H1 (cell line): Measurements from ENCODE around the gene RAPGEF6. TPM values are rescaled to one million over a fixed set of nuclear protein-coding genes. Genes with fewer than 3 reads are reported as not detected.

Experiments used
- CTCF ChIA-PET: fragments of 300-600 bp; sonication (Branson Sonifier 250); formaldehyde crosslinking; loops from one replicate; lab custom pipeline; 2021; ENCODE audit not compliant: partially characterized antibody; lab: Charles Lee
- POLR2A ChIA-PET: fragments of 300-600 bp; sonication (Branson Sonifier 250); formaldehyde crosslinking; loops from one replicate; lab custom pipeline; 2021; ENCODE audit warnings: inconsistent platforms; ENCODE audit not compliant: partially characterized antibody; lab: Charles Lee
- DNase-seq, 2 experiments: peaks; one replicate each; pipeline versions ENCODE4 v3.0.0 to v3.0.0-alpha.2; 2010 to 2022; ENCODE audit warnings: low spot score in 2 of 2, low read depth in 1 of 2, mixed read lengths in 1 of 2
- FAIRE-seq: peaks from 2 replicates; lab custom pipeline; 2011; peaks lifted over from hg19 to GRCh38; lab: Jason Lieb, UNC
- H2AFZ ChIP-seq: 2 replicates; pipeline ENCODE4 v1.8.1; 2012; ENCODE audit warnings: low read length, inconsistent platforms
- H2AK5ac ChIP-seq: 2 replicates; pipeline ENCODE4 v1.6.1; 2013; ENCODE audit warnings: low read depth, low read length
- H2BK120ac ChIP-seq: replicated peaks from 2 replicates; pipeline ENCODE3; 2013; ENCODE audit warnings: low read depth, low read length, inconsistent platforms
- H2BK12ac ChIP-seq: 2 replicates; pipeline ENCODE4 v1.6.1; 2013; ENCODE audit warnings: low read depth, low read length
- H2BK15ac ChIP-seq: 2 replicates; pipeline ENCODE4 v1.6.1; 2013; ENCODE audit warnings: low read length
- H2BK20ac ChIP-seq: 2 replicates; pipeline ENCODE4 v1.6.1; 2013; ENCODE audit warnings: low read length
- H2BK5ac ChIP-seq: 2 replicates; pipeline ENCODE4 v1.6.1; 2013; ENCODE audit warnings: low read depth, low read length
- H3K14ac ChIP-seq: 2 replicates; pipeline ENCODE4 v1.6.1; 2013; ENCODE audit warnings: inconsistent platforms; ENCODE audit not compliant: insufficient read length
- H3K18ac ChIP-seq: 2 replicates; pipeline ENCODE4 v1.6.1; 2013; ENCODE audit warnings: low read length; ENCODE audit errors: extremely low read depth
- H3K23ac ChIP-seq: 2 replicates; pipeline ENCODE4 v1.6.1; 2013; ENCODE audit warnings: inconsistent platforms; ENCODE audit not compliant: insufficient read length
- H3K23me2 ChIP-seq: 2 replicates; pipeline ENCODE4 v1.6.1; 2013; ENCODE audit warnings: low read depth, low read length
- H3K27ac ChIP-seq: 2 replicates; pipeline ENCODE4 v1.6.1; 2011; ENCODE audit warnings: low read depth, low read length, inconsistent platforms
- H3K27me3 ChIP-seq, 4 experiments: replicated peaks in 1 of 4; 1 replicate in 1 of 4; 2 replicates in 3 of 4; pipeline versions ENCODE4 v1.6.1 to v1.8.1; 2011 to 2013; ENCODE audit warnings: low read length in 3 of 4, mild to moderate bottlenecking in 3 of 4, inconsistent platforms in 2 of 4, mixed read lengths in 2 of 4, moderate library complexity in 1 of 4; ENCODE audit not compliant: control insufficient read depth in 3 of 4, insufficient read depth in 3 of 4; ENCODE audit errors: extremely low read depth in 1 of 4
- H3K36me3 ChIP-seq, 4 experiments: 2 replicates each; pipeline versions ENCODE4 v1.6.1 to v1.8.1; 2011 to 2013; ENCODE audit warnings: mild to moderate bottlenecking in 4 of 4, low read length in 3 of 4, moderate library complexity in 2 of 4, control low read depth in 1 of 4, inconsistent platforms in 1 of 4; ENCODE audit not compliant: insufficient read depth in 4 of 4, control insufficient read depth in 2 of 4
- H3K4ac ChIP-seq: replicated peaks from 2 replicates; pipeline ENCODE3; 2013; ENCODE audit warnings: low read length, low read depth, mixed read lengths, inconsistent platforms; ENCODE audit not compliant: insufficient read length
- H3K4me1 ChIP-seq, 4 experiments: replicated peaks in 1 of 4; 1 replicate in 1 of 4; 2 replicates in 3 of 4; pipeline versions ENCODE4 v1.6.1 to v1.8.1; 2011 to 2013; ENCODE audit warnings: low read length in 3 of 4, inconsistent platforms in 2 of 4, mixed read lengths in 1 of 4; ENCODE audit not compliant: insufficient read depth in 4 of 4, control insufficient read depth in 3 of 4
- H3K4me2 ChIP-seq, 2 experiments: 2 replicates each; pipeline versions ENCODE4 v1.6.1 to v1.8.1; 2011 to 2013; ENCODE audit warnings: low read depth in 2 of 2, low read length in 2 of 2, control low read depth in 1 of 2, inconsistent platforms in 1 of 2, mild to moderate bottlenecking in 1 of 2; ENCODE audit not compliant: insufficient read depth in 1 of 2
- H3K4me3 ChIP-seq, 4 experiments: fragments of 200-600, 300-600 bp in 1 of 4; sonication (generic), shearing (Covaris generic), sonication (Bioruptor Twin) in 1 of 4; 2 replicates each; pipeline versions ENCODE4 v1.5.1 to v1.8.1; 2011 to 2016; ENCODE audit warnings: low read length in 4 of 4, low read depth in 3 of 4, control low read depth in 2 of 4, inconsistent platforms in 2 of 4, mild to moderate bottlenecking in 2 of 4, mixed read lengths in 1 of 4, moderate library complexity in 1 of 4; ENCODE audit not compliant: insufficient read depth in 2 of 4; ENCODE audit errors: extremely low read depth in 1 of 4
- H3K56ac ChIP-seq: replicated peaks from 2 replicates; pipeline ENCODE3; 2013; ENCODE audit warnings: low read depth, mild to moderate bottlenecking, mixed read lengths, low read length, inconsistent platforms; ENCODE audit not compliant: insufficient read length
- H3K79me1 ChIP-seq: 2 replicates; pipeline ENCODE4 v1.6.1; 2013; ENCODE audit warnings: low read depth, low read length, control low read depth
- H3K79me2 ChIP-seq, 2 experiments: 2 replicates each; pipeline versions ENCODE4 v1.6.1 to v1.8.1; 2012 to 2013; ENCODE audit warnings: low read length in 2 of 2, mild to moderate bottlenecking in 2 of 2, inconsistent platforms in 1 of 2; ENCODE audit not compliant: insufficient read depth in 2 of 2, control insufficient read depth in 1 of 2
- H3K9ac ChIP-seq, 4 experiments: replicated peaks in 1 of 4; 1 replicate in 1 of 4; 2 replicates in 3 of 4; pipeline versions ENCODE4 v1.6.1 to v1.8.1; 2011 to 2013; ENCODE audit warnings: low read depth in 3 of 4, low read length in 3 of 4, control low read depth in 2 of 4, mild to moderate bottlenecking in 2 of 4, moderate library complexity in 2 of 4, inconsistent platforms in 1 of 4; ENCODE audit errors: extremely low read depth in 1 of 4
- H3K9me3 ChIP-seq, 2 experiments: 2 replicates each; pipeline versions ENCODE4 v1.6.1 to v1.8.1; 2012 to 2013; ENCODE audit warnings: mild to moderate bottlenecking in 2 of 2, moderate library complexity in 2 of 2, control low read depth in 1 of 2, inconsistent platforms in 1 of 2, low read depth in 1 of 2, low read length in 1 of 2, mixed read lengths in 1 of 2; ENCODE audit not compliant: insufficient read depth in 2 of 2
- H4K20me1 ChIP-seq, 2 experiments: replicated peaks in 1 of 2; 2 replicates each; pipeline versions ENCODE3 to v1.8.1; 2011 to 2013; ENCODE audit warnings: inconsistent platforms in 2 of 2, low read length in 2 of 2, mild to moderate bottlenecking in 1 of 2; ENCODE audit not compliant: insufficient read depth in 2 of 2, control insufficient read depth in 1 of 2
- H4K5ac ChIP-seq: 2 replicates; pipeline ENCODE4 v1.6.1; 2013; ENCODE audit warnings: low read length, low read depth, mixed read lengths, inconsistent platforms; ENCODE audit not compliant: insufficient read length
- H4K8ac ChIP-seq: 2 replicates; pipeline ENCODE4 v1.8.0; 2013; ENCODE audit warnings: mild to moderate bottlenecking, moderate library complexity, low read length, inconsistent platforms; ENCODE audit not compliant: insufficient read depth; ENCODE audit errors: extremely low read depth
- H4K91ac ChIP-seq: replicated peaks from 2 replicates; pipeline ENCODE3; 2013; ENCODE audit warnings: low read length, mixed read lengths, inconsistent platforms; ENCODE audit not compliant: insufficient read length
- CEBPB ChIP-seq: IDR thresholded peaks from 2 replicates; pipeline ENCODE4 v1.6.1; 2012; ENCODE audit warnings: low read depth, low read length
- CTBP2 ChIP-seq: IDR thresholded peaks from 2 replicates; pipeline ENCODE4 v1.7.0; 2011; ENCODE audit warnings: borderline replicate concordance, mild to moderate bottlenecking, moderate library complexity, mixed read lengths, low read length; ENCODE audit not compliant: insufficient read depth, insufficient read length
- EGR1 ChIP-seq: IDR thresholded peaks from 2 replicates; pipeline ENCODE4 v1.6.1; 2011; ENCODE audit warnings: low read depth, low read length, borderline replicate concordance
- EZH2 ChIP-seq: fragments of 200-600 bp; sonication (generic); IDR thresholded peaks from 2 replicates; pipeline ENCODE4 v1.7.1; 2012; ENCODE audit warnings: low read depth, mild to moderate bottlenecking, moderate library complexity, low read length, inconsistent platforms; ENCODE audit not compliant: severe bottlenecking
- GABPA ChIP-seq: IDR thresholded peaks from 2 replicates; pipeline ENCODE4 v1.6.1; 2011; ENCODE audit warnings: mild to moderate bottlenecking, low read length, moderate library complexity, borderline replicate concordance; ENCODE audit not compliant: insufficient read depth
- HDAC6 ChIP-seq: IDR thresholded peaks from one replicate; pipeline ENCODE4 v1.7.1; 2012; ENCODE audit warnings: low read depth, mild to moderate bottlenecking, inconsistent platforms, low read length, moderate library complexity
- NRF1 ChIP-seq: IDR thresholded peaks from 2 replicates; pipeline ENCODE4 v1.6.1; 2011; ENCODE audit warnings: mild to moderate bottlenecking, low read depth, low read length, improper control_type of control experiment
- POLR2AphosphoS5 ChIP-seq: IDR thresholded peaks from 2 replicates; pipeline ENCODE4 v1.6.1; 2011; ENCODE audit warnings: low read depth, low read length
- SAP30 ChIP-seq: fragments of 300-600 bp; sonication (generic); IDR thresholded peaks from 2 replicates; pipeline ENCODE4 v1.7.1; 2012; ENCODE audit warnings: low read length, moderate library complexity, mild to moderate bottlenecking, inconsistent platforms; ENCODE audit not compliant: insufficient read depth, insufficient replicate concordance
- YY1 ChIP-seq: IDR thresholded peaks from 2 replicates; pipeline ENCODE4 v1.6.1; 2011; ENCODE audit warnings: low read depth, mild to moderate bottlenecking, low read length
- WGBS, 2 experiments: shearing (Covaris generic) in 1 of 2; methylation state at CpG; one replicate each; pipeline versions ENCODE4 v1.1.6 to v1.1.7; 2013 to 2015; ENCODE audit warnings: low lambda C conversion rate in 2 of 2, mixed read lengths in 2 of 2, inconsistent platforms in 1 of 2, low coverage in 1 of 2, missing lambda C conversion rate in 1 of 2; ENCODE audit not compliant: insufficient replicate concordance in 2 of 2, insufficient coverage in 1 of 2, insufficient read length in 1 of 2; ENCODE audit errors: extremely low coverage in 1 of 2, missing lambda C conversion rate in 1 of 2; 5-methylcytosine and 5-hydroxymethylcytosine counted together
- polyA plus RNA-seq, 7 experiments: library from polyadenylated mRNA; depleted of rRNA in 3 of 7; stranded (reverse) in 5 of 7; unstranded in 2 of 7; fragments of >200 nt in 5 of 7; fragments of 200-250 nt in 2 of 7; gene quantifications; 1 replicate in 5 of 7; 2 replicates in 1 of 7; 4 replicates in 1 of 7; pipeline versions ENCODE4 v1.2.1 to v1.2.3, GENCODE V29; 2011 to 2013; ENCODE audit warnings: missing spikeins in 2 of 7, mixed read lengths in 2 of 7
- total RNA-seq: library from RNA; stranded (reverse); fragmentation: NEBNext Ultra II Directional; extraction: Animal tissue kit (Norgen Biotek cat#: 25700); gene quantifications from 2 replicates; pipeline ENCODE4 v1.2.1, GENCODE V29; 2021
- TF ChIP-seq, protein P1 (sequence below), 3 experiments: IDR thresholded peaks; 1 replicate in 2 of 3; 2 replicates in 1 of 3; pipeline versions ENCODE4 v1.5.1 to v1.6.1; 2011; ENCODE audit warnings: low read length in 3 of 3, mild to moderate bottlenecking in 3 of 3, inconsistent platforms in 2 of 3, low read depth in 1 of 3, moderate library complexity in 1 of 3; ENCODE audit not compliant: insufficient read depth in 1 of 3; ENCODE audit errors: control extremely low read depth in 1 of 3

The RAPGEF6 gene
- total and polyA plus RNA-seq, 2 of the 8 experiments (the other 6 are each of a cell fraction or from before 2014, with no cell fraction given): 4.8 to 20.0 TPM

- no peak overlapping the region for H2BK120ac ChIP-seq
- H3K4me1 ChIP-seq: no peaks in the 10 kb centered on the region
- ChIA-PET POLR2A (no interaction called here), CTCF (interaction anchor here (1.3 kb wide), 1 partner anchor 11 kb away, joined by 5 read pairs; no protein-coding TSS in a partner anchor)
- no peak overlapping the region for H4K5ac ChIP-seq
- H3K4me2 ChIP-seq: no peak overlapping the region
- H3K9ac ChIP-seq: no peak overlapping the region
- FAIRE-seq (no peak), DNase-seq (no peak)
- no peak overlapping the region for H2BK15ac ChIP-seq
- H3K79me2 ChIP-seq: no peaks in the 10 kb centered on the region
- H3K9me3 ChIP-seq: no peaks in the 10 kb centered on the region
- no peak overlapping the region for H3K4me3 ChIP-seq
- peaks cover 2 to 15% (median 10%) of the 10 kb centered on the region in 4 experiments; a peak in 5 of 8 replicates for H3K36me3 ChIP-seq
- no peak overlapping the region for H3K4ac ChIP-seq
- no peak overlapping the region for H4K8ac ChIP-seq
- H2BK5ac ChIP-seq: no peak overlapping the region
- no peaks in the 10 kb centered on the region for H4K20me1 ChIP-seq
- no peaks in the 10 kb centered on the region for H3K27me3 ChIP-seq
- H2BK12ac ChIP-seq: no peak overlapping the region
- no peak overlapping the region for H2AK5ac ChIP-seq
- H3K18ac ChIP-seq: no peak overlapping the region
- no peaks in the 10 kb centered on the region for H3K23me2 ChIP-seq
- H3K14ac ChIP-seq: no peak overlapping the region
- no peak overlapping the region for H3K27ac ChIP-seq
- H3K79me1 ChIP-seq: no peaks in the 10 kb centered on the region
- H2BK20ac ChIP-seq: no peak overlapping the region
- no peak overlapping the region for H3K23ac ChIP-seq
- no peak overlapping the region for H4K91ac ChIP-seq
- H2AFZ ChIP-seq: no peak overlapping the region
- WGBS, 2 experiments: 89% methylated on average over 5 of the region's 5 CpGs; no CpG with 5 or more reads in 1 of the 2 experiments
- H3K56ac ChIP-seq: no peak overlapping the region
- TF ChIP-seq POLR2AphosphoS5: no peak
- no peak for TF ChIP-seq EGR1
- TF ChIP-seq HDAC6: no peak
- TF ChIP-seq EZH2: no peak
- no peak for TF ChIP-seq SAP30
- TF ChIP-seq GABPA: no peak
- TF ChIP-seq CEBPB: no peak
- TF ChIP-seq, protein P1, sequence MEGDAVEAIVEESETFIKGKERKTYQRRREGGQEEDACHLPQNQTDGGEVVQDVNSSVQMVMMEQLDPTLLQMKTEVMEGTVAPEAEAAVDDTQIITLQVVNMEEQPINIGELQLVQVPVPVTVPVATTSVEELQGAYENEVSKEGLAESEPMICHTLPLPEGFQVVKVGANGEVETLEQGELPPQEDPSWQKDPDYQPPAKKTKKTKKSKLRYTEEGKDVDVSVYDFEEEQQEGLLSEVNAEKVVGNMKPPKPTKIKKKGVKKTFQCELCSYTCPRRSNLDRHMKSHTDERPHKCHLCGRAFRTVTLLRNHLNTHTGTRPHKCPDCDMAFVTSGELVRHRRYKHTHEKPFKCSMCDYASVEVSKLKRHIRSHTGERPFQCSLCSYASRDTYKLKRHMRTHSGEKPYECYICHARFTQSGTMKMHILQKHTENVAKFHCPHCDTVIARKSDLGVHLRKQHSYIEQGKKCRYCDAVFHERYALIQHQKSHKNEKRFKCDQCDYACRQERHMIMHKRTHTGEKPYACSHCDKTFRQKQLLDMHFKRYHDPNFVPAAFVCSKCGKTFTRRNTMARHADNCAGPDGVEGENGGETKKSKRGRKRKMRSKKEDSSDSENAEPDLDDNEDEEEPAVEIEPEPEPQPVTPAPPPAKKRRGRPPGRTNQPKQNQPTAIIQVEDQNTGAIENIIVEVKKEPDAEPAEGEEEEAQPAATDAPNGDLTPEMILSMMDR (IDR thresholded peaks at IDR 0.05; ENCODE audit: control extremely low read depth in 1 of 3, insufficient read depth in 1 of 3, low read depth in 1 of 3, low read length in 3 of 3): no peak
- TF ChIP-seq YY1: no peak
- TF ChIP-seq NRF1: no peak
- no peak for TF ChIP-seq CTBP2
These were observed 242.4 kb downstream of the RAPGEF6 start for GRCh38 chr5:131392466-131393095.
